K562 (cell line): ENCODE data around the gene VILL. TPM values are rescaled to one million over a fixed set of nuclear protein-coding genes. Genes with fewer than 3 reads are reported as not detected.
A peak's percentile ranks its signal among the peaks of the same experiment; 100 is the strongest.

ENCODE experiments used
- CEBPB ChIP-seq: fragments of 450-650 bp; IDR thresholded peaks from 2 replicates; pipeline ENCODE4 v1.6.1; 2016; ENCODE audit warnings: missing genetic modification characterization, missing compliant biosample characterization
- COPS2 ChIP-seq: fragments of 450-650 bp; conservative IDR thresholded peaks from 2 replicates; pipeline ENCODE4 v1.6.1; 2016; ENCODE audit warnings: mild to moderate bottlenecking, moderate library complexity
- DDX20 ChIP-seq: fragments of 450-650 bp; IDR thresholded peaks from 2 replicates; pipeline ENCODE4 v1.6.1; 2016; ENCODE audit warnings: missing genetic modification characterization, low read depth, mild to moderate bottlenecking, missing compliant biosample characterization, moderate library complexity
- ELF4 ChIP-seq: fragments of 450-650 bp; formaldehyde crosslinking; IDR thresholded peaks from 2 replicates; pipeline ENCODE4 v1.4.0; 2022; ENCODE audit warnings: missing genetic modification characterization
- HMG20B ChIP-seq: fragments of 250-450 bp; sonication (Bioruptor Pico); IDR thresholded peaks from 2 replicates; pipeline ENCODE4 v1.5.0; 2021; ENCODE audit warnings: mild to moderate bottlenecking
- LEF1 ChIP-seq: fragments of 450-650 bp; IDR thresholded peaks from 2 replicates; pipeline ENCODE4 v1.6.1; 2016; ENCODE audit warnings: mild to moderate bottlenecking
- MECOM ChIP-seq: fragments of 250-450 bp; sonication (Bioruptor Pico); IDR thresholded peaks from 2 replicates; pipeline ENCODE4 v1.8.0; 2022; ENCODE audit warnings: inconsistent platforms
- MYC ChIP-seq, 2 experiments: fragments of 250-450 bp in 1 of 2; sonication (Bioruptor Pico) in 1 of 2; IDR thresholded peaks; 2 replicates each; pipeline versions ENCODE4 v1.5.1 to v1.6.1; 2012 to 2021; ENCODE audit warnings: low read depth in 2 of 2, borderline replicate concordance in 1 of 2, improper control_type of control experiment in 1 of 2, low read length in 1 of 2, mild to moderate bottlenecking in 1 of 2, moderate library complexity in 1 of 2
- POLR2G ChIP-seq: fragments of 200-400 bp; formaldehyde crosslinking; IDR thresholded peaks from 2 replicates; pipeline ENCODE4 v1.6.1; 2017; ENCODE audit warnings: low read depth, mild to moderate bottlenecking, antibody characterized with exemption, low read length, moderate library complexity
- SNRNP70 ChIP-seq: fragments of 200-400 bp; formaldehyde crosslinking; optimal IDR thresholded peaks from 2 replicates; pipeline ENCODE3; 2017; ENCODE audit warnings: low read depth, low read length
- SPI1 ChIP-seq: IDR thresholded peaks from 2 replicates; pipeline ENCODE4 v1.6.1; 2011; ENCODE audit warnings: low read depth, low read length, control low read depth, borderline replicate concordance
- SRSF1 ChIP-seq: fragments of 200-400 bp; formaldehyde crosslinking; IDR thresholded peaks from 2 replicates; pipeline ENCODE4 v1.6.1; 2017; ENCODE audit warnings: mild to moderate bottlenecking, low read depth, low read length, moderate library complexity
- TBP ChIP-seq: optimal IDR thresholded peaks from 2 replicates; pipeline ENCODE3; 2011; ENCODE audit warnings: low read depth, low read length, improper control_type of control experiment
- TRIM24 ChIP-seq, 2 experiments: fragments of 450-650 bp; IDR thresholded peaks; 2 replicates each; pipeline ENCODE4 v1.6.1; 2016
- ZBED1 ChIP-seq: IDR thresholded peaks from 2 replicates; pipeline ENCODE4 v1.6.1; 2014
- ZNF316 ChIP-seq: fragments of 450-650 bp; IDR thresholded peaks from 2 replicates; pipeline ENCODE4 v1.6.1; 2016
- polyA plus RNA-seq, 8 experiments: library from polyadenylated mRNA; depleted of rRNA in 4 of 8; stranded (reverse) in 5 of 8; unstranded in 3 of 8; fragments of >200 nt; fragmentation: Nextera tagmentation in 2 of 8; fragmentation: Illumina TruSeq in 1 of 8; extraction: Ambion mirVana in 2 of 8; extraction: Trizol in 1 of 8; gene quantifications; 2 replicates each; pipeline versions ENCODE4 v1.2.1 to v1.2.3, GENCODE V29; 2011 to 2014; ENCODE audit warnings: inconsistent platforms in 1 of 8, missing spikeins in 1 of 8
- total RNA-seq, 7 experiments: library from RNA; depleted of rRNA in 6 of 7; stranded (reverse); fragments of >200 nt in 6 of 7; fragmentation: Illumina TruSeq in 2 of 7; extraction: Trizol in 2 of 7; gene quantifications; 2 replicates each; pipeline versions ENCODE4 v1.2.1 to v1.2.3, GENCODE V29; 2011 to 2021; ENCODE audit warnings: low replicate concordance in 1 of 7
- TF ChIP-seq, protein P1 (sequence below): sonication (generic); formaldehyde crosslinking; IDR thresholded peaks from 2 replicates; pipeline ENCODE4 v1.8.0; 2023; ENCODE audit warnings: missing genetic modification reagents, mild to moderate bottlenecking, borderline replicate concordance
- TF ChIP-seq, protein P2 (sequence below), 2 experiments: IDR thresholded peaks; 2 replicates each; pipeline ENCODE4 v1.6.1; 2012; ENCODE audit warnings: improper control_type of control experiment in 2 of 2, low read depth in 2 of 2, low read length in 2 of 2, borderline replicate concordance in 1 of 2
- TF ChIP-seq, protein P3 (sequence below): sonication (generic); IDR thresholded peaks from 2 replicates; pipeline ENCODE4 v1.6.1; 2016

Gene VILL
- total and polyA plus RNA-seq, 9 of the 15 experiments (the other 6 are each of a cell fraction or from before 2014, with no cell fraction given): 0.11 to 16.0 (median 8.8) TPM

DNA sequence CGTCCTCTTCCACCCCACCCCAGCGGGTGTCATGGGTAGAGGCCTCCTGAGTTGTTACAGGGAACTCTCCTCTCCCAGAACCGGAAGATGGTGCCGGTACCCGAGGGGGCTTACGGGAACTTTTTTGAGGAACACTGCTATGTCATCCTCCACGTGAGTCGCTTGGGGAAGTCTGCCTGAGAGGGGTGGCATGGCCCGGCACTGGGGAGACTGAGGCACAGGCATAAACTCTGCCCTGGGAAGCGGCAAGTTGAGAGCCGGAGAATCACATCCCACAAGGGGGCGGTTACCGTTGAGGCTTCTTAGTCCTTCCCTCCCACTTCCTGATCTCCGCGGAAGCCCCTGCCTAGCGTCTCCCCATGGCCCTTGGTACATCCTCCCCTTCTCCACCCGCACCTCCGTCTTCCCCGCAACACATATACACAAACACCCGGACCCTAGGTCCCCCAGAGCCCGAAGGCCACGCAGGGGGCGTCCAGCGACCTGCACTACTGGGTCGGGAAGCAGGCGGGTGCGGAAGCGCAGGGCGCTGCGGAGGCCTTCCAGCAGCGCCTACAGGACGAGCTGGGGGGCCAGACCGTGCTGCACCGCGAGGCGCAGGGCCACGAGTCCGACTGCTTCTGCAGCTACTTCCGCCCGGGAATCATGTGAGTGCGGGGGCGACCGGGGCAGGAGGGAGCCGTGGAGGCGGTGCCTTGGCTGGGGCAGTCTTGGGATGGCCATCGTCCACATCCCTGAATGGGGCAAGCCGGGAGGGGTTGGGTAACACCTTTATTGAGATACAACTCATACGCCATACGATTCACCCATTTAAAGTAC, 3.4 kb downstream of the VILL start (continued):
- TF ChIP-seq DDX20 (tag) (0 out of 2 replicates have a peak, but pooled peaks have one; percentile 30), MECOM (CRISPR knock-in tag) (peak; percentile 64; the same call in 1 of the 2 replicates), COPS2 (no peak), SRSF1 (no peak), MYC (IDR thresholded peaks at IDR 0.05; ENCODE audit: low read depth, low read length) (peak; percentile 98), MYC (CRISPR knock-in tag; IDR thresholded peaks at IDR 0.05; ENCODE audit: borderline replicate concordance, low read depth) (peak; percentile 98), POLR2G (peak; percentile 100), ZNF316 (peak; percentile 52; the same call in 1 of the 2 replicates), TBP (peak; percentile 74), HMG20B (CRISPR knock-in tag) (0 out of 2 replicates have a peak, but pooled peaks have one; percentile 78), SNRNP70 (no peak), CEBPB (tag) (peak; percentile 69), ELF4 (CRISPR knock-in tag) (peak; percentile 83), ZBED1 (peak; percentile 53; the same call in 1 of the 2 replicates), LEF1 (peak; percentile 64; the same call in 1 of the 2 replicates), SPI1 (peak; percentile 72), TRIM24 (IDR thresholded peaks at IDR 0.05) (peak; percentile 18 to 93; a peak in 2 of 4 replicates)
- TF ChIP-seq, protein P1, sequence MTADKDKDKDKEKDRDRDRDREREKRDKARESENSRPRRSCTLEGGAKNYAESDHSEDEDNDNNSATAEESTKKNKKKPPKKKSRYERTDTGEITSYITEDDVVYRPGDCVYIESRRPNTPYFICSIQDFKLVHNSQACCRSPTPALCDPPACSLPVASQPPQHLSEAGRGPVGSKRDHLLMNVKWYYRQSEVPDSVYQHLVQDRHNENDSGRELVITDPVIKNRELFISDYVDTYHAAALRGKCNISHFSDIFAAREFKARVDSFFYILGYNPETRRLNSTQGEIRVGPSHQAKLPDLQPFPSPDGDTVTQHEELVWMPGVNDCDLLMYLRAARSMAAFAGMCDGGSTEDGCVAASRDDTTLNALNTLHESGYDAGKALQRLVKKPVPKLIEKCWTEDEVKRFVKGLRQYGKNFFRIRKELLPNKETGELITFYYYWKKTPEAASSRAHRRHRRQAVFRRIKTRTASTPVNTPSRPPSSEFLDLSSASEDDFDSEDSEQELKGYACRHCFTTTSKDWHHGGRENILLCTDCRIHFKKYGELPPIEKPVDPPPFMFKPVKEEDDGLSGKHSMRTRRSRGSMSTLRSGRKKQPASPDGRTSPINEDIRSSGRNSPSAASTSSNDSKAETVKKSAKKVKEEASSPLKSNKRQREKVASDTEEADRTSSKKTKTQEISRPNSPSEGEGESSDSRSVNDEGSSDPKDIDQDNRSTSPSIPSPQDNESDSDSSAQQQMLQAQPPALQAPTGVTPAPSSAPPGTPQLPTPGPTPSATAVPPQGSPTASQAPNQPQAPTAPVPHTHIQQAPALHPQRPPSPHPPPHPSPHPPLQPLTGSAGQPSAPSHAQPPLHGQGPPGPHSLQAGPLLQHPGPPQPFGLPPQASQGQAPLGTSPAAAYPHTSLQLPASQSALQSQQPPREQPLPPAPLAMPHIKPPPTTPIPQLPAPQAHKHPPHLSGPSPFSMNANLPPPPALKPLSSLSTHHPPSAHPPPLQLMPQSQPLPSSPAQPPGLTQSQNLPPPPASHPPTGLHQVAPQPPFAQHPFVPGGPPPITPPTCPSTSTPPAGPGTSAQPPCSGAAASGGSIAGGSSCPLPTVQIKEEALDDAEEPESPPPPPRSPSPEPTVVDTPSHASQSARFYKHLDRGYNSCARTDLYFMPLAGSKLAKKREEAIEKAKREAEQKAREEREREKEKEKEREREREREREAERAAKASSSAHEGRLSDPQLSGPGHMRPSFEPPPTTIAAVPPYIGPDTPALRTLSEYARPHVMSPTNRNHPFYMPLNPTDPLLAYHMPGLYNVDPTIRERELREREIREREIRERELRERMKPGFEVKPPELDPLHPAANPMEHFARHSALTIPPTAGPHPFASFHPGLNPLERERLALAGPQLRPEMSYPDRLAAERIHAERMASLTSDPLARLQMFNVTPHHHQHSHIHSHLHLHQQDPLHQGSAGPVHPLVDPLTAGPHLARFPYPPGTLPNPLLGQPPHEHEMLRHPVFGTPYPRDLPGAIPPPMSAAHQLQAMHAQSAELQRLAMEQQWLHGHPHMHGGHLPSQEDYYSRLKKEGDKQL (CRISPR knock-in tag): peak; percentile 83; the same call in 1 of the 2 replicates
- TF ChIP-seq, protein P2, sequence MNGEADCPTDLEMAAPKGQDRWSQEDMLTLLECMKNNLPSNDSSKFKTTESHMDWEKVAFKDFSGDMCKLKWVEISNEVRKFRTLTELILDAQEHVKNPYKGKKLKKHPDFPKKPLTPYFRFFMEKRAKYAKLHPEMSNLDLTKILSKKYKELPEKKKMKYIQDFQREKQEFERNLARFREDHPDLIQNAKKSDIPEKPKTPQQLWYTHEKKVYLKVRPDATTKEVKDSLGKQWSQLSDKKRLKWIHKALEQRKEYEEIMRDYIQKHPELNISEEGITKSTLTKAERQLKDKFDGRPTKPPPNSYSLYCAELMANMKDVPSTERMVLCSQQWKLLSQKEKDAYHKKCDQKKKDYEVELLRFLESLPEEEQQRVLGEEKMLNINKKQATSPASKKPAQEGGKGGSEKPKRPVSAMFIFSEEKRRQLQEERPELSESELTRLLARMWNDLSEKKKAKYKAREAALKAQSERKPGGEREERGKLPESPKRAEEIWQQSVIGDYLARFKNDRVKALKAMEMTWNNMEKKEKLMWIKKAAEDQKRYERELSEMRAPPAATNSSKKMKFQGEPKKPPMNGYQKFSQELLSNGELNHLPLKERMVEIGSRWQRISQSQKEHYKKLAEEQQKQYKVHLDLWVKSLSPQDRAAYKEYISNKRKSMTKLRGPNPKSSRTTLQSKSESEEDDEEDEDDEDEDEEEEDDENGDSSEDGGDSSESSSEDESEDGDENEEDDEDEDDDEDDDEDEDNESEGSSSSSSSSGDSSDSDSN (IDR thresholded peaks at IDR 0.05; ENCODE audit: borderline replicate concordance in 1 of 2, low read depth in 2 of 2, low read length in 2 of 2): peak; percentile 95 to 97; a peak in 2 of 4 replicates
- TF ChIP-seq, protein P3, sequence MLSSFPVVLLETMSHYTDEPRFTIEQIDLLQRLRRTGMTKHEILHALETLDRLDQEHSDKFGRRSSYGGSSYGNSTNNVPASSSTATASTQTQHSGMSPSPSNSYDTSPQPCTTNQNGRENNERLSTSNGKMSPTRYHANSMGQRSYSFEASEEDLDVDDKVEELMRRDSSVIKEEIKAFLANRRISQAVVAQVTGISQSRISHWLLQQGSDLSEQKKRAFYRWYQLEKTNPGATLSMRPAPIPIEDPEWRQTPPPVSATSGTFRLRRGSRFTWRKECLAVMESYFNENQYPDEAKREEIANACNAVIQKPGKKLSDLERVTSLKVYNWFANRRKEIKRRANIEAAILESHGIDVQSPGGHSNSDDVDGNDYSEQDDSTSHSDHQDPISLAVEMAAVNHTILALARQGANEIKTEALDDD: no peak
